A549 (cell line): Measurements from ENCODE around the gene MACROD1. TPM values are rescaled to one million over a fixed set of nuclear protein-coding genes. Genes with fewer than 3 reads are reported as not detected.

Experiments
- ATAC-seq, 2 experiments: fragments of 200-7000 bp in 1 of 2; fragments of >200 bp in 1 of 2; cut with Nextera tagmentation in 1 of 2; cut with Tn5 transposase in 1 of 2; 3 replicates each; pipeline versions ENCODE4 v1.8.0 to v1.9.1; 2018 to 2020; ENCODE audit warnings: mild to moderate bottlenecking in 1 of 2, moderate library complexity in 1 of 2
- CTCF ChIA-PET: fragments of 300-600 bp; sonication (Branson Sonifier 250); formaldehyde crosslinking; extraction: SDS; loops from one replicate; lab custom pipeline; 2021; ENCODE audit warnings: antibody characterized with exemption, inconsistent platforms; lab: Yijun Ruan, JAX
- POLR2A ChIA-PET: fragments of 350-600 bp; formaldehyde crosslinking; extraction: SDS; loops from one replicate; lab custom pipeline; 2021; ENCODE audit warnings: antibody characterized with exemption, inconsistent platforms; lab: Yijun Ruan, JAX
- DNase-seq, 2 experiments: peaks; one replicate each; pipeline versions ENCODE4 v3.0.0 to v3.0.0-alpha.2; 2011 to 2016; ENCODE audit warnings: low read depth in 1 of 2, low spot score in 1 of 2
- FAIRE-seq: peaks from 2 replicates; lab custom pipeline; 2011; peaks lifted over from hg19 to GRCh38; lab: Jason Lieb, UNC
- H3K27ac ChIP-seq, 2 experiments: fragments of >200 bp; sonication (Bioruptor Twin); formaldehyde crosslinking; 3 replicates each; pipeline ENCODE4 v1.5.1; 2016 to 2017
- H3K4me1 ChIP-seq: fragments of >200 bp; sonication (Bioruptor Twin); formaldehyde crosslinking; 3 replicates; pipeline ENCODE4 v1.6.1; 2016
- H3K4me2 ChIP-seq: fragments of >200 bp; sonication (Bioruptor Twin); formaldehyde crosslinking; 3 replicates; pipeline ENCODE4 v1.6.1; 2016
- H3K4me3 ChIP-seq: fragments of >200 bp; sonication (Bioruptor Twin); formaldehyde crosslinking; 3 replicates; pipeline ENCODE4 v1.5.1; 2016
- H3K9me3 ChIP-seq: fragments of >200 bp; sonication (Bioruptor Twin); formaldehyde crosslinking; 3 replicates; pipeline ENCODE4 v1.6.1; 2016
- CTCF ChIP-seq: fragments of >200 bp; sonication (Bioruptor Twin); formaldehyde crosslinking; IDR thresholded peaks from 3 replicates; pipeline ENCODE4 v1.5.1; 2016
- E2F6 ChIP-seq: IDR thresholded peaks from 2 replicates; pipeline ENCODE4 v1.6.1; 2012; ENCODE audit warnings: low read depth, borderline replicate concordance
- ELK1 ChIP-seq: fragments of 150-350 bp; IDR thresholded peaks from 2 replicates; pipeline ENCODE4 v1.6.1; 2014; ENCODE audit warnings: low read depth, mild to moderate bottlenecking, low read length
- FOSB ChIP-seq: fragments of 250-450 bp; sonication (Bioruptor Pico); IDR thresholded peaks from 2 replicates; pipeline ENCODE4 v1.5.0; 2020; ENCODE audit warnings: mild to moderate bottlenecking, moderate library complexity
- FOXS1 ChIP-seq: fragments of 250-450 bp; sonication (Bioruptor Pico); IDR thresholded peaks from 2 replicates; pipeline ENCODE4 v1.5.0; 2020; ENCODE audit warnings: mild to moderate bottlenecking, moderate library complexity
- HOXB13 ChIP-seq: fragments of 250-450 bp; sonication (Bioruptor Pico); IDR thresholded peaks from 2 replicates; pipeline ENCODE4 v1.5.0; 2020; ENCODE audit warnings: low read depth, mild to moderate bottlenecking, moderate library complexity
- HOXB5 ChIP-seq: fragments of 250-450 bp; sonication (Bioruptor Pico); IDR thresholded peaks from 2 replicates; pipeline ENCODE4 v1.5.0; 2020; ENCODE audit warnings: mild to moderate bottlenecking, moderate library complexity
- KDM1A ChIP-seq: fragments of 200-600 bp; sonication (generic); IDR thresholded peaks from 2 replicates; pipeline ENCODE4 v1.6.1; 2016; ENCODE audit warnings: low read depth, mild to moderate bottlenecking
- NFE2L2 ChIP-seq: fragments of 150-350 bp; conservative IDR thresholded peaks from 2 replicates; pipeline ENCODE4 v1.6.1; 2014; ENCODE audit warnings: low read length
- PHF8 ChIP-seq: fragments of 200-600 bp; sonication (generic); IDR thresholded peaks from 2 replicates; pipeline ENCODE4 v1.6.1; 2016; ENCODE audit warnings: low read depth, mild to moderate bottlenecking, antibody characterized with exemption, moderate library complexity, borderline replicate concordance
- SMC3 ChIP-seq: fragments of >200 bp; sonication (Bioruptor Twin); formaldehyde crosslinking; IDR thresholded peaks from 3 replicates; pipeline ENCODE4 v1.6.1; 2018; ENCODE audit warnings: inconsistent platforms
- TP53 ChIP-seq: fragments of 250-450 bp; sonication (Bioruptor Pico); IDR thresholded peaks from 2 replicates; pipeline ENCODE4 v1.5.0; 2021; ENCODE audit warnings: mild to moderate bottlenecking, moderate library complexity
- USF2 ChIP-seq: fragments of 450-650 bp; IDR thresholded peaks from 2 replicates; pipeline ENCODE4 v1.6.1; 2014; ENCODE audit warnings: antibody characterized with exemption
- ZSCAN20 ChIP-seq: fragments of 250-450 bp; sonication (Bioruptor Pico); IDR thresholded peaks from 2 replicates; pipeline ENCODE4 v1.8.0; 2022; ENCODE audit warnings: mild to moderate bottlenecking, moderate library complexity
- WGBS: methylation state at CpG from one replicate; pipeline ENCODE4 v1.1.6; 2017; ENCODE audit errors: missing lambda C conversion rate; 5-methylcytosine and 5-hydroxymethylcytosine counted together
- polyA plus RNA-seq, 4 experiments: library from polyadenylated mRNA; depleted of rRNA in 3 of 4; stranded (reverse); fragments of >200 nt; fragmentation: RNase III in 1 of 4; extraction: RNeasy Plus Mini Kit Qiagen cat#74134 plus additional on column Dnase treatment in 1 of 4; gene quantifications; 2 replicates in 3 of 4; 3 replicates in 1 of 4; pipeline ENCODE4 v1.2.3, GENCODE V29; 2011 to 2017
- TF ChIP-seq, protein P1 (sequence below): fragments of 200-600 bp; sonication (generic); IDR thresholded peaks from 2 replicates; pipeline ENCODE4 v1.6.1; 2016; ENCODE audit warnings: antibody characterized with exemption, mild to moderate bottlenecking, moderate library complexity

MACROD1 gene
- polyA plus RNA-seq, 2 of the 4 experiments (the other 2 are of a cell fraction), result 15.1 to 16.6 TPM

DNA sequence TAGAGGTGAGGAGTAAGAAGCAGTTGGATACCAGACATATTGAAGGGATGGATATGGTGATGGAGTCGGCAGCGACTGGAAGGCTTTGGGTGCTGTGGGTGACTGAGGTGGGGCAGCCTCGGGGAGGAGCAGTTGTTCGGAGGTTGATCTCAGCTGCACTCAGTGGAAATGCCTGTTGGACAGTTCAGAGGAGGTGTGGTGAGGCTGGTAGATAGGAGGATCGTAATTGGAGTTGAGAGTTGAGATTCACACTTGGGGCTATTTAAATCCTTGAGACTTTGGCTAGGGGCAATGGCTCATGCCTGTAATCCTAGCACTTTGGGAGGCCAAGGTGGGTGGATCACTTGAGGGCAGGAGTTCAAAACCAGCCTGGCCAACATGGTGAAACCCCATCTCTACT, 172.8 kb downstream of the MACROD1 start (continued):
- no peak for TF ChIP-seq FOSB (CRISPR knock-in tag)
- TF ChIP-seq FOXS1 (CRISPR knock-in tag), result no peak
- TF ChIP-seq TP53 (CRISPR knock-in tag), result no peak
- TF ChIP-seq CTCF, result no peak
- TF ChIP-seq ZSCAN20 (CRISPR knock-in tag), result no peak
- no peak for TF ChIP-seq SMC3
- TF ChIP-seq HOXB13, result no peak
- no peak for TF ChIP-seq HOXB5 (CRISPR knock-in tag)
- TF ChIP-seq NFE2L2, result no peak
- TF ChIP-seq, all 56 proteins: peak for 0

- ATAC-seq (no peak), DNase-seq (no peak)
- Histone ChIP-seq H3K4me3 (no peak overlapping the region), H3K4me2 (no peak overlapping the region), H3K27ac (no peak overlapping the region), H3K4me1 (peaks cover 10% of the 10 kb centered on the region; the same call in 2 of the 3 replicates)
- WGBS, result 94% methylated on average over 10 of the region's 10 CpGs
- no peak for TF ChIP-seq PHF8
- TF ChIP-seq, protein P1, sequence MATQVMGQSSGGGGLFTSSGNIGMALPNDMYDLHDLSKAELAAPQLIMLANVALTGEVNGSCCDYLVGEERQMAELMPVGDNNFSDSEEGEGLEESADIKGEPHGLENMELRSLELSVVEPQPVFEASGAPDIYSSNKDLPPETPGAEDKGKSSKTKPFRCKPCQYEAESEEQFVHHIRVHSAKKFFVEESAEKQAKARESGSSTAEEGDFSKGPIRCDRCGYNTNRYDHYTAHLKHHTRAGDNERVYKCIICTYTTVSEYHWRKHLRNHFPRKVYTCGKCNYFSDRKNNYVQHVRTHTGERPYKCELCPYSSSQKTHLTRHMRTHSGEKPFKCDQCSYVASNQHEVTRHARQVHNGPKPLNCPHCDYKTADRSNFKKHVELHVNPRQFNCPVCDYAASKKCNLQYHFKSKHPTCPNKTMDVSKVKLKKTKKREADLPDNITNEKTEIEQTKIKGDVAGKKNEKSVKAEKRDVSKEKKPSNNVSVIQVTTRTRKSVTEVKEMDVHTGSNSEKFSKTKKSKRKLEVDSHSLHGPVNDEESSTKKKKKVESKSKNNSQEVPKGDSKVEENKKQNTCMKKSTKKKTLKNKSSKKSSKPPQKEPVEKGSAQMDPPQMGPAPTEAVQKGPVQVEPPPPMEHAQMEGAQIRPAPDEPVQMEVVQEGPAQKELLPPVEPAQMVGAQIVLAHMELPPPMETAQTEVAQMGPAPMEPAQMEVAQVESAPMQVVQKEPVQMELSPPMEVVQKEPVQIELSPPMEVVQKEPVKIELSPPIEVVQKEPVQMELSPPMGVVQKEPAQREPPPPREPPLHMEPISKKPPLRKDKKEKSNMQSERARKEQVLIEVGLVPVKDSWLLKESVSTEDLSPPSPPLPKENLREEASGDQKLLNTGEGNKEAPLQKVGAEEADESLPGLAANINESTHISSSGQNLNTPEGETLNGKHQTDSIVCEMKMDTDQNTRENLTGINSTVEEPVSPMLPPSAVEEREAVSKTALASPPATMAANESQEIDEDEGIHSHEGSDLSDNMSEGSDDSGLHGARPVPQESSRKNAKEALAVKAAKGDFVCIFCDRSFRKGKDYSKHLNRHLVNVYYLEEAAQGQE, result peak; percentile 43; the same call in 1 of the 2 replicates
- TF ChIP-seq, all 56 proteins: peak for 1
- POLR2A ChIA-PET, result interaction anchor here (0.5 kb wide), 1 partner anchor 18 kb away, joined by 4 read pairs; no protein-coding TSS in a partner anchor
- FAIRE-seq, result no peak
- no peaks in the 10 kb centered on the region for H3K9me3 ChIP-seq
- CTCF ChIA-PET, result interaction anchor here (1.0 to 2.1 kb wide), 6 partner anchors 10 to 162 kb away, joined by 3 to 13 read pairs (median 3); no protein-coding TSS in a partner anchor
Measured at GRCh38 chr11:63991558-63991957, 174.4 kb downstream of the MACROD1 start.

DNA sequence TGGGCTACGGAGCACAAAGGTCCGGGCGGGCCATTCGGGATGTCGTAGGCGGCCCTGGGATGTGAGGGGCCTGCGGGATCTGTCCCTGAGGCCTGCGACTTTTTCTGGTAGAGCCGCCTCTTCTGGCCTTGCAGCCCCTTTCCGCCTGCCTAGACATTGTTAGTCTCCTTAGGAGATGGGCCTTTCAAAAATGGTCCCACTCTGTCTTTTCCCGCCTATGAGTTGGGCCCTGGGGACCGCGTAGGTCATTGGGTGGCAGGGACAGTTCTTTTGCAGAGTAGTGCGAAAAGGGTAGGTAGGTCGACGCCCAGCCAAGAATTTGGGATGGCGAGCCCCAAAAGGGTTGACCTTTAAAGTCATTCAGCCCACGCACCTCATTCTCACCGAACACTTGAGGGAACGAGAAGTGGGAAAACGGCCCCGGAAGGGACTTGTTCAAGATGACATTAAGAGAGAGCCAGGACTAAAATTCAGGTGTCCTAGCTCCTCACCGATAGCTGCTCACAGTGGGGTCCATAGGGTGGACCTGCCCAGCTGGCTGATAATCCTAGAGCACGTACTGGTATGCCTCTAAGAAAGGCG, 178.9 kb downstream of the MACROD1 start:
- Histone ChIP-seq H3K4me1 (peaks cover 10% of the 10 kb centered on the region; the same call in 2 of the 3 replicates), H3K9me3 (no peaks in the 10 kb centered on the region), H3K4me3 (peak overlapping the region; percentile 99), H3K4me2 (peak overlapping the region; percentile 82), H3K27ac (peak overlapping the region; percentile 98 to 99)
- 44% methylated on average over 24 of the region's 25 CpGs for WGBS
- FAIRE-seq (no peak), DNase-seq (no peak), ATAC-seq (no peak)
- TF ChIP-seq, protein P1, result no peak
- TF ChIP-seq ELK1 (no peak), USF2 (no peak), NFE2L2 (no peak), E2F6 (no peak), KDM1A (no peak), HOXB13 (no peak)
- CTCF ChIA-PET, result interaction anchor here (2.0 to 2.7 kb wide), 2 partner anchors 13 to 150 kb away, joined by 5 to 9 read pairs; no protein-coding TSS in a partner anchor
- POLR2A ChIA-PET, result interaction anchor here (0.5 to 1.9 kb wide), 2 partner anchors 12 to 82 kb away, joined by 3 to 9 read pairs; partner anchors contain the start of gene COX8A
